ENCODE results near the gene ZNF362.

GRCh38 chr1:33294071-33295010 lies 38.0 kb downstream of the ZNF362 start:
- TF ChIP-seq CTCF (conservative IDR thresholded peaks at IDR 0.05; ENCODE audit: low read depth, low read length) = no peak
- no peak for TF ChIP-seq EZH2phosphoT487 (IDR thresholded peaks at IDR 0.05; ENCODE audit: borderline replicate concordance, low read length)
- no peak for TF ChIP-seq EZH2 (IDR thresholded peaks at IDR 0.05; ENCODE audit: low read length, unreplicated experiment)
